ENCODE measurements around the gene PRR14L.

GRCh38 chr22:31757265-31757664 lies 7.3 kb upstream of the PRR14L start:
- TF ChIP-seq REST (IDR thresholded peaks at IDR 0.05; ENCODE audit: low read depth, low read length) (no peak), CTCF (IDR thresholded peaks at IDR 0.05) (no peak), SIN3A (IDR thresholded peaks at IDR 0.05; ENCODE audit: borderline replicate concordance, low read depth, low read length) (no peak), FOXJ3 (CRISPR knock-in tag; IDR thresholded peaks at IDR 0.05) (no peak)
